Kidney glomerular epithelial cell (primary cell): ENCODE data around the gene BICC1.
A peak's percentile ranks its signal among the peaks of the same experiment; 100 is the strongest.
"Not testable (repeated sequence)": the region's sequence is repeated elsewhere in the genome, so short reads cannot be mapped to it uniquely, and the experiment has no call there.

Experiments used
- DNase-seq: peaks from one replicate; lab custom pipeline; 2025; lab: John Stamatoyannopoulos, UW

The BICC1 gene

DNA sequence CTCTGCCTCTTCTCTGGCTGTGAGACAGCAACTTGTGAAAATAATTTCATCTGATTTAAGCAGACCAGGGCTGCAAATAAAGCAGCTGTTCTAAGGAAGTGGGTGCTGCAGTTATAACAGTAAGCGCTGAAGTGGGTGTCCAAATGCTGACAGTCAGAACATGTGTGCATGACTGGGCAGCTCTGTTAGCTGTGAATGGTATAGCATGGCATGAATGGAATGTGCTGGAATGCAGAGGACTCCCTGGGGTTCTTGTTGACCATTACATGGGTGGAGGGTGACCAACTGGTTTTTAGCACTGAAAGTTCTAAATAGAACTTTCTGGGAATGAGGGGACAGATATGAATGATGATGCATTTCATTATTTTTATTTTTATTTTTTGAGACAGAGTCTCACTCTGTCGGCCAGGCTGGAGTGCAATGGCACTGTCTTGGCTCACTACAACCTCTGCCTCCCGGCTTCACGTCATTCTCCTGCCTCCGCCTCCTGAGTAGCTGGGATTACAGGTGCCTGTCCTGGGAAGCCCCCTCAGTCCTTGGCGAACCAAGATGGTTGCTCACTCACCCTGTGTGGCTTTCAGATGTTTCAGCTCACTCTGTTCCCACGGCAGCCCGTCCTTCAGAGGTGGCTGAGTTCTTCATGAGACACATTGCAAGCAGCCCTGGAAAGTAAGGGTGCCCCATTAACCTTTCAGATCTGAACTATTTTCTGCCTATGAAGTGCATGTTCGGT is 344.0 kb downstream of the BICC1 start:
- DNase-seq = peak; percentile 96

DNA sequence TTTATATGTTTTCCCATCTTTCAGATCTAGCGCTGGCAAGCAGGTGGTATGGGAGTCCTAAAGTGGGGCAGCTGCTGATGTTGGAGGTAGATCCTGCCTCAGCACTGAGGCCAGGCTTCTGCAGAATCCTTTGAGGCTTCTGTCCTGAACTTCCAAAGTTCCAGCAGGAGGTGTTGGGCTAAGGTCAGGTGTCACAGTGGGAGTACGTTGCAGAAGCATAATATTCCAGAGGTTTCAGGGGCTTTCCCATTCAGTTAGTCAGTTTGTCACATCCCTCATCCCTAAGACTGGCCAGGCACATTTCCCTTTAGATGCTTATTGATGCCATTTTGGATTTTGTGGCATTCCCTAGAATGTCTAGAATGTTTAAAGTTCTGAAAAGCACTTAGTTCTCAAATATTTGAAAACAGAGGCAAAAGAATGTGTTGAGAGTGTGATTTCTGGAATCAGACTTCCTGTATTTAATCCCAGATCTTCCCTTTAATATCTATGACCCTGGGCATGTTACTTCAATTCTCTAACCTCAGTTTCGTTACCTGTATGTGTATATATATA is 344.7 kb downstream of the BICC1 start:
- DNase-seq = no peak

DNA sequence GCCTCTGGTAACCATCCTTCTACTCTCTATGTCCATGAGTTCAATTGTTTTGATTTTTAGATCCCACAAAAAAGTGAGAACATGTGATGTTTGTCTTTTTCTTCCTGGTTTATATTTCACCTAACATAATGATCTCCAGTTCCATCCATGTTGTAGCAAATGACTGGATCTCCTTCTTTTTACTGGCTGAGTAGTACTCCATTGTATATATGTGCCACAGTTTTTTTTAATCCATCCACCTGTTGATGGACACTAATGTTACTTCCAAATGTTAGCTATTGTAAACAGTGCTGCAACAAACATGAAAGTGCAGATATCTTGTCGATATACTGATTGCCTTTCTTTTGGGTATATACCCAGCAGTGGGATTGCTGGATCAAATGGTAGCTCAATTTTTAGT is 345.5 kb downstream of the BICC1 start:
- DNase-seq = not testable (repeated sequence)

DNA sequence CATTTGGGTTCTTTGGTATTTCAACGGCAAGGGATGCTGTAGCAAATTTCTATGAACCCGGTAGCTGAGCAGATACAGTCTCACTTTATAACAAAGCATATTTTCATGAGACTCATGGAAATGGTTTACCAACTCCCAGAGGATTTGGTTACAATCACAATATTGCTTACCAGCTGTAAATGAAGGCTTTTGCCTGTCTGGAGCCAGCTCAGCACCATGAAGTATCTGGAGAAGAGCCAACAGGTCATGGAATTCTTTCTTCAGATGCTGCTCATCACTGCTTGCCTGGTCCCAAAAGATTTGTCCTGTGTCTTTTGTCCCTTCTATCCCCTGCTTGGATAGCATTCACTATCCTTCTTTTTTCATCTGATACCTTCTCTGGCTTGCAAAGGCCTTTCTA is 346.9 kb downstream of the BICC1 start:
- DNase-seq = no peak

DNA sequence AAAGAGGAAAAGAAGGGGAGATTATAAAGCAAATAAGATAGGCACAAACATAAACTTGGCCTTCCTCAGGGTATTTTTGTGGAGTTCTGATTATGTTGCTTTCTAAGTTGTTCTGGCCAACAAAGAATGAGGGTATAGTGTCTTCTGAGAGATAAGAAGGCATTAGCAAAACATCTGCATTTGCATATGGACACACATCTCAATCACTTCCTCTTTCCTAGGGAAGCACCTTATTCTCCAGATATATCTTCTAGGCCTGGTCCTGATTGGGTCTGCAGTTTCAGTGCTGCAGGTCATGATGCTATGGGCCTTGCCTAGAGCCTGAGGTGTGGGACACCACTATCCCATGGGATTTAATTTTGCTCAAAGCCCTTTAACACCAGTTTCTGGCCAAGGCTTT is 355.0 kb downstream of the BICC1 start:
- DNase-seq = no peak

DNA sequence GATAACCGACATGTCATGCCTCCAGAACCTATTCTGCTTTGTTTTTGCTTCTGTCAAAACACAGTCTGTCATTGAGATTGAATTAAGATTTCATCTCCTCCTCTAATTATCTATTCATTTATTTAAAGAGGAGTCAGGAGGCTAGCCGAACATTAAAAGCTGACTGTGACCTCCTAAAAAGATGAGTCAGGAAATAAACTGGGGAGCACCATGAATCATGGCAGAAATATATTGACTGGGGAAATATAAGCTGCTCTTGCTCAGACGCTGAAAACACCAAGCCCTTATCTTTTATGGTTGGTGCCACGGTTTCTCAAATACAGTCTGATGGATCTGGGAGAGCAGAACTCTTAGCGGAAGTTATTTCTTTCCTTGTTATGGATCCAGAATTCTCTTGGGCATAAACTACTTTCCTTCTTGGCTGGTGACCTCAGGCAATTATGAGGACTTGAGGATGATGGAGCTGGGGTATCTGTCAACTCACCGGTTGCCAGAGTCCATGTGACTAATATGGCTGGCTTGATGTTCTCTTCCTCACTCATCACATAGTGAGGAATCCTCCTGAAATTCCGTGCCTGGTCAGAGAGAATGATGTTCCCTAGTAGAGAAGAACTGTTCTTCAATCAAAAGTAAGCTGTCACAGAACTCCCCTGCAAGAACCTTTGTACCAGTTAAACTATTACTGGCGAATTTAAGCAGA is 356.2 kb downstream of the BICC1 start:
- no peak for DNase-seq

DNA sequence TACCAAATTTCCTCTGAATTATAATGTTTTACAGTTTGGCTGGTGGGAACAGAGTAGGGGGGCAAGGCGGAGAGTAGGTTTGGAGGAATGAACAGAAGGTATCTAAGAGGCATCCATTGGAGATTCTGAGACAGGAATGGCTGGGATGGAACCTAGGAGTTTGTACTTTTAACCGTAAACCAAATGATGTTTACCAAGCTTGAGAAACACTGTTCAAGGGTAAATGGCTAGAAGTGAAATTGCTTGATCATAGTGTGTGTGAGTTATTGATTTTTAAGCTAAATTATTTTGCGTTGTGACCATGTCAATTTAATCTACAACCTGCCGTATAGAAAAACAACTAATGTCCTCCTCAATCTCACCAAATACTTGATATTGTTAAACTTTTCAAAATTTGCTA is 357.4 kb downstream of the BICC1 start:
- no peak for DNase-seq

DNA sequence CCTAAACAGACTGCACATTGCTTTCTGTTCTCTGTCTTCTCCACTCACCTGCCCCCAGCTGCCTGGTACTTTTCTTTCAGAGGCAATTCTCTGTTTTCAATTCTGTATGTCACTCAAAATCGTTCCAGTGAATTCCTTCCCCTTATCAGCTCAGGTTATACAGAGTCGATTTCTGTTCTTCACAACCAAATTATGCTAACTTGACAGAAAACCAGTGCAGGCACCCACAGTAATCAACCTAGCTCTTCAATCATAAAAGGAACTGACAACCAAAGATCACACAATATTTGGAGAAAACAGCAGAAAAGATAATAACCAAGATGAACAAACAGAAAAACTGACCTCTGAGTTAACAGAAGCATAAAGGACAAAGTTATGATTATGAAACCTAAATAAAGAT is 360.5 kb downstream of the BICC1 start:
- no peak for DNase-seq
